ENCODE data around the gene PLPP1.

DNA sequence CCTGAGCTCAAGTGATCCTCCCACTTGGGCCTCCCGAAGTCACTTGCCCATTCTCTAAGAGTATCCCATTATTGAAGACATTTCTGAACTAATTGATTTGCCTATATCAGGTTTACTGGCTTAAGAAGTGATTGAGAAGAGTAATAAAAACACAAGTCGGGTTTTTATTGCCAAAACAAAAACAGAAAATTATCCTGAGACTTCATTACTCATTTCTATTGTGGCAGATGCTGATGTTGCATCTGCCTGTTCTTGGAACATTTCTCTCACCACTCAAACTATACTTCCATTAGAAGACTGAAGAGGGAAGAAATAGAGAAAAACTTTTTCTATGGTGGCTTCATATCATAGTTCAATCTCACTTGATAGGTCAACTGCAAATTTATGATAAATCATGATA lies 41.9 kb upstream of the PLPP1 start:
- TF ChIP-seq POLR2A (IDR thresholded peaks at IDR 0.05; ENCODE audit: low read length): no peak
- TF ChIP-seq GATA1 (IDR thresholded peaks at IDR 0.05; ENCODE audit: low read depth, low read length): no peak
